Mucosa of rectum (tissue), 2 donors: Measurements from ENCODE around the gene ZNF501.

Experiments used
- H3K27ac ChIP-seq, 2 donors: one replicate each; pipeline ENCODE4 v1.7.0; 2013; ENCODE audit warnings: inconsistent platforms in 2 of 2, low read depth in 2 of 2, low read length in 2 of 2
- H3K27me3 ChIP-seq, 2 donors: one replicate each; pipeline ENCODE4 v1.7.0; 2013; ENCODE audit warnings: low read length in 2 of 2; ENCODE audit not compliant: control insufficient read depth in 2 of 2, insufficient read depth in 2 of 2
- H3K36me3 ChIP-seq, 2 donors: one replicate each; pipeline ENCODE4 v1.7.0; 2013; ENCODE audit warnings: low read length in 2 of 2; ENCODE audit not compliant: control insufficient read depth in 2 of 2, insufficient read depth in 2 of 2
- H3K4me1 ChIP-seq, 2 donors: one replicate each; pipeline ENCODE4 v1.7.0; 2013; ENCODE audit warnings: low read length in 2 of 2, mild to moderate bottlenecking in 1 of 2; ENCODE audit not compliant: control insufficient read depth in 2 of 2, insufficient read depth in 2 of 2
- H3K4me3 ChIP-seq, 2 donors: one replicate each; pipeline ENCODE4 v1.7.0; 2013; ENCODE audit warnings: low read length in 2 of 2
- H3K9ac ChIP-seq, 2 donors: one replicate each; pipeline ENCODE4 v1.7.0; 2013; ENCODE audit warnings: low read length in 2 of 2, low read depth in 1 of 2, mild to moderate bottlenecking in 1 of 2
- H3K9me3 ChIP-seq, 2 donors: one replicate each; pipeline ENCODE4 v1.7.0; 2013; ENCODE audit warnings: low read length in 2 of 2; ENCODE audit not compliant: control insufficient read depth in 2 of 2
- donor health status: healthy.
- donor health status: Normal muscosa, but diverticular disease.

ZNF501 gene

GRCh38 chr3:44761101-44761423 is 31.6 kb downstream of the ZNF501 start:
- peak overlapping the region; percentile 45 to 83 for H3K27ac ChIP-seq
- H3K4me1 ChIP-seq: peaks cover 8 to 10% of the 10 kb centered on the region in 2 donors
- H3K4me3 ChIP-seq: peak overlapping the region; percentile 87 to 90
- H3K9me3 ChIP-seq: peaks cover 4 to 7% of the 10 kb centered on the region in 2 donors
- peak overlapping the region; percentile 83 to 86 for H3K9ac ChIP-seq
- H3K36me3 ChIP-seq: peaks cover 0 to 10% of the 10 kb centered on the region in 2 donors
- H3K27me3 ChIP-seq: no peaks in the 10 kb centered on the region

- H3K9ac ChIP-seq: peak within 1 kb of the TSS; percentile 83 to 86
- H3K9me3 ChIP-seq: peaks cover 4 to 7% of the 10 kb centered on the region in 2 donors
- peak within 1 kb of the TSS; percentile 45 to 83 for H3K27ac ChIP-seq
- peaks cover 0 to 10% of the 10 kb centered on the region in 2 donors for H3K36me3 ChIP-seq
- peaks cover 8 to 10% of the 10 kb centered on the region in 2 donors for H3K4me1 ChIP-seq
- H3K4me3 ChIP-seq: peak within 1 kb of the TSS; percentile 87 to 90
- no peaks in the 10 kb centered on the region for H3K27me3 ChIP-seq
Measured at GRCh38 chr3:44761424-44762169, 32.2 kb downstream of the ZNF501 start, which contains the start of the genes KIAA1143 and KIF15. TSS of gene KIAA1143 (minus strand) at chr3:44761619. CDS start at chr3:44761602, 17 bp downstream. TSS of gene KIF15 (plus strand) at chr3:44761794. CDS start at chr3:44761866, 72 bp downstream.

- peaks cover 0 to 10% of the 10 kb centered on the region in 2 donors for H3K36me3 ChIP-seq
Measured at GRCh38 chr3:44762170-44762677, 32.8 kb downstream of the ZNF501 start.

GRCh38 chr3:44762690-44763089 is 33.3 kb downstream of the ZNF501 start:
- Histone ChIP-seq H3K36me3 (peaks cover 0 to 10% of the 10 kb centered on the region in 2 donors), H3K27ac (no peak overlapping the region), H3K9ac (no peak overlapping the region), H3K27me3 (no peaks in the 10 kb centered on the region), H3K4me1 (peaks cover 8 to 10% of the 10 kb centered on the region in 2 donors), H3K9me3 (peaks cover 0 to 2% of the 10 kb centered on the region in 2 donors), H3K4me3 (peak overlapping the region; percentile 87 to 90)

More at GRCh38 chr3:44762170-44762677, 32.8 kb downstream of the ZNF501 start:
- Histone ChIP-seq H3K9ac (peak overlapping the region; percentile 83 to 86), H3K27me3 (no peaks in the 10 kb centered on the region), H3K9me3 (peaks cover 2 to 3% of the 10 kb centered on the region in 2 donors), H3K4me3 (peak overlapping the region; percentile 87 to 90), H3K27ac (no peak overlapping the region), H3K4me1 (peaks cover 8 to 10% of the 10 kb centered on the region in 2 donors)

- Histone ChIP-seq H3K27ac (no peak overlapping the region), H3K36me3 (peaks cover 0 to 3% of the 10 kb centered on the region in 2 donors), H3K27me3 (no peaks in the 10 kb centered on the region), H3K4me3 (no peak overlapping the region), H3K9me3 (no peaks in the 10 kb centered on the region), H3K9ac (no peak overlapping the region), H3K4me1 (peaks cover 8 to 10% of the 10 kb centered on the region in 2 donors)
Measured at GRCh38 chr3:44764248-44764647, 34.8 kb downstream of the ZNF501 start.

GRCh38 chr3:44771424-44772098 is 42.1 kb downstream of the ZNF501 start:
- peaks cover 3 to 14% of the 10 kb centered on the region in 2 donors for H3K9me3 ChIP-seq
- H3K36me3 ChIP-seq: no peaks in the 10 kb centered on the region
- H3K9ac ChIP-seq: no peak overlapping the region
- H3K4me1 ChIP-seq: no peaks in the 10 kb centered on the region
- H3K4me3 ChIP-seq: no peak overlapping the region
- H3K27ac ChIP-seq: no peak overlapping the region
- H3K27me3 ChIP-seq: no peaks in the 10 kb centered on the region

GRCh38 chr3:44772099-44772442 is 42.6 kb downstream of the ZNF501 start:
- Histone ChIP-seq H3K4me3 (no peak overlapping the region), H3K9me3 (peaks cover 3 to 14% of the 10 kb centered on the region in 2 donors), H3K9ac (no peak overlapping the region)

GRCh38 chr3:44782891-44783290 is 53.5 kb downstream of the ZNF501 start:
- H3K9ac ChIP-seq: no peak overlapping the region
- H3K4me3 ChIP-seq: no peak overlapping the region
- peaks cover 0 to 2% of the 10 kb centered on the region in 2 donors for H3K36me3 ChIP-seq
- no peak overlapping the region for H3K27ac ChIP-seq
- no peaks in the 10 kb centered on the region for H3K9me3 ChIP-seq
- H3K4me1 ChIP-seq: no peaks in the 10 kb centered on the region
- H3K27me3 ChIP-seq: no peaks in the 10 kb centered on the region

More at GRCh38 chr3:44772099-44772442, 42.6 kb downstream of the ZNF501 start:
- H3K4me1 ChIP-seq: no peaks in the 10 kb centered on the region
- no peaks in the 10 kb centered on the region for H3K36me3 ChIP-seq
- no peaks in the 10 kb centered on the region for H3K27me3 ChIP-seq
- H3K27ac ChIP-seq: no peak overlapping the region
